Measurements from ENCODE around the gene UNG.

UNG gene

DNA sequence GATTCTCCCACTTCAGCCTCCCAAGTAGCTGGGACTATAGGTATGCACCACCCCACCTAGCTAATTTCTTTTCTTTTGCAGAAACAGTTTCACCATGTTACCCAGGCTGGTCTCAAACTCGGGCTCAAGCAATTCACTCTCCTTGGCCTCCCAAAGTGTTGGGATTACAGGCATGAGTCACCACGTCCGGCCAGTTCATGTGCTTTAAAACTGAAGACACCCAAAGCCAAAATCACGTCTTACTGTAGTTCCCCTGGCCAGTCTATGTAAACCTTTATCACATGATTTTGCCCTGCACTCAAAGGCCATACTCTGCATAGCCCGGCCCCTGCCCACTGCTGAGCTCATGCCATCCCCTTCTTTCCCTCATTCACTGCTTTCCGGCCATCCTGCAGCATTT is 8.6 kb upstream of the UNG start:
- TF ChIP-seq, protein P1, sequence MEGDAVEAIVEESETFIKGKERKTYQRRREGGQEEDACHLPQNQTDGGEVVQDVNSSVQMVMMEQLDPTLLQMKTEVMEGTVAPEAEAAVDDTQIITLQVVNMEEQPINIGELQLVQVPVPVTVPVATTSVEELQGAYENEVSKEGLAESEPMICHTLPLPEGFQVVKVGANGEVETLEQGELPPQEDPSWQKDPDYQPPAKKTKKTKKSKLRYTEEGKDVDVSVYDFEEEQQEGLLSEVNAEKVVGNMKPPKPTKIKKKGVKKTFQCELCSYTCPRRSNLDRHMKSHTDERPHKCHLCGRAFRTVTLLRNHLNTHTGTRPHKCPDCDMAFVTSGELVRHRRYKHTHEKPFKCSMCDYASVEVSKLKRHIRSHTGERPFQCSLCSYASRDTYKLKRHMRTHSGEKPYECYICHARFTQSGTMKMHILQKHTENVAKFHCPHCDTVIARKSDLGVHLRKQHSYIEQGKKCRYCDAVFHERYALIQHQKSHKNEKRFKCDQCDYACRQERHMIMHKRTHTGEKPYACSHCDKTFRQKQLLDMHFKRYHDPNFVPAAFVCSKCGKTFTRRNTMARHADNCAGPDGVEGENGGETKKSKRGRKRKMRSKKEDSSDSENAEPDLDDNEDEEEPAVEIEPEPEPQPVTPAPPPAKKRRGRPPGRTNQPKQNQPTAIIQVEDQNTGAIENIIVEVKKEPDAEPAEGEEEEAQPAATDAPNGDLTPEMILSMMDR (IDR thresholded peaks at IDR 0.05; ENCODE audit: extremely low read depth, insufficient read depth, missing control alignments) = no peak
- in situ Hi-C loops (cut with MboI; ENCODE audit: low pct_unique_long_range_greater_than_20kb, low sequenced_read_pairs, unreplicated experiment) = loop anchor here (25.0 kb wide), 2 partner anchors 227 to 427 kb away; partner anchors contain the start of gene SSH1

DNA sequence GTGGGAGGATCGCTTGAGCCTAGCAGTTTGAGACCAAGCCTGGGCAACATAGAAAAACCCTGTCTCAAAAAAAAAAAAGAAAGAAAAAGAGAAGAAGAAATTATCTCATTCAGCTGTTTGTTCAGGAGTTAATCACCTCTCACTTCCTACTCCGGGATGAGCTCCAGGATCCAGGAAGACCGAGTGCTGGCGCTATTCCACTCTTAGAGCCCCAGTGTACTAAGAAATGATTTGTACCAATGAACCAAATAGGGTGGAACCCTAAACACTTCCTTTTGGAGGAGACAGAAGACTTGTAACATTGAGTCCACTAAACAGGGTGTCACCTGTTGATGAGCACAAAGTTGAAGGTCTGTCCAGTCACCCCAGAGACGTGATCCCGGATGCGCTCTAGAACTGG is 7.7 kb upstream of the UNG start:
- TF ChIP-seq, protein P1 (IDR thresholded peaks at IDR 0.05; ENCODE audit: extremely low read depth, insufficient read depth, missing control alignments) = no peak
- DNase-seq (ENCODE audit: low spot score) = no peak
- in situ Hi-C loops (cut with MboI; ENCODE audit: low pct_unique_long_range_greater_than_20kb, low sequenced_read_pairs, unreplicated experiment) = loop anchor here (25.0 kb wide), 2 partner anchors 227 to 427 kb away; partner anchors contain the start of gene SSH1

More for the DNA sequence above, 8.6 kb upstream of the UNG start:
- DNase-seq (ENCODE audit: low spot score) = no peak

GRCh38 chr12:109092497-109093021 is 4.8 kb upstream of the UNG start:
- TF ChIP-seq, protein P1 (IDR thresholded peaks at IDR 0.05; ENCODE audit: extremely low read depth, insufficient read depth, missing control alignments) = no peak
- in situ Hi-C loops (cut with MboI; ENCODE audit: low pct_unique_long_range_greater_than_20kb, low sequenced_read_pairs, unreplicated experiment) = loop anchor here (25.0 kb wide), 2 partner anchors 230 to 430 kb away; partner anchors contain the start of gene SSH1
- no peak for DNase-seq (ENCODE audit: low spot score)

GRCh38 chr12:109093022-109093918 is 4.1 kb upstream of the UNG start, which contains the start of gene ALKBH2:
TSS of gene ALKBH2 (minus strand) at chr12:109093472. CDS start at chr12:109092786, 686 bp downstream.
- TF ChIP-seq, protein P1 (IDR thresholded peaks at IDR 0.05; ENCODE audit: extremely low read depth, insufficient read depth, missing control alignments) = peak; percentile 98
- DNase-seq (ENCODE audit: low spot score) = peak; percentile 90
- in situ Hi-C loops (cut with MboI; ENCODE audit: low pct_unique_long_range_greater_than_20kb, low sequenced_read_pairs, unreplicated experiment) = loop anchor here (25.0 kb wide), 2 partner anchors 231 to 431 kb away; partner anchors contain the start of gene SSH1

DNA sequence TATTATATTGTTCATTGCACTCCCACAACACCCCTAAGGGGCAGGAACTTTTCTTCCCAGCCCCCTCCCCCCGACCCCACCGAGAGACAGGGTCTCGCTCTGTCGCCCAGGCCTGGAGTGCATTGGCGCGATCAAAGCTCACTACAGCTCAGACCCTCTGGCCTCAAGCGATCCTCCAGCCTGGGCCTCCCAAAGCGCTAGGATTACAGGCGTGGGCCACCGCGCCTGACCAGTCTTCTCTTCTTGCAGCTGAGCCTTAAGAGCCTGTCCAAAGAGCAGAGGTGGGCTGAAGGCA is 310 bp upstream of the UNG start:
- in situ Hi-C loops (cut with MboI; ENCODE audit: low pct_unique_long_range_greater_than_20kb, low sequenced_read_pairs, unreplicated experiment) = loop anchor here (25.0 kb wide), 2 partner anchors 235 to 435 kb away; partner anchors contain the start of gene SSH1
- TF ChIP-seq, protein P1 (IDR thresholded peaks at IDR 0.05; ENCODE audit: extremely low read depth, insufficient read depth, missing control alignments) = no peak
- DNase-seq (ENCODE audit: low spot score) = no peak

DNA sequence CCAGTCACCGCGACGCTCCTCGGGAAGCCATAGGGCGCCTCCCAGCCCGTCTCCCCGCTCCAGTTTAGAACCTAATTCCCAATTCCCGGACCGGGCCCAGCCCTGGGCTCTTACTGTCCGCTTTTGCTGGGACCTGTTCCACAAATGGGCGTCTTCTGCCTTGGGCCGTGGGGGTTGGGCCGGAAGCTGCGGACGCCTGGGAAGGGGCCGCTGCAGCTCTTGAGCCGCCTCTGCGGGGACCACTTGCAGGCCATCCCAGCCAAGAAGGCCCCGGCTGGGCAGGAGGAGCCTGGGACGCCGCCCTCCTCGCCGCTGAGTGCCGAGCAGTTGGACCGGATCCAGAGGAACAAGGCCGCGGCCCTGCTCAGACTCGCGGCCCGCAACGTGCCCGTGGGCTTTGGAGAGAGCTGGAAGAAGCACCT is 797 bp downstream of the UNG start:
- no peak for DNase-seq (ENCODE audit: low spot score)
- TF ChIP-seq, protein P1 (IDR thresholded peaks at IDR 0.05; ENCODE audit: extremely low read depth, insufficient read depth, missing control alignments) = no peak
- in situ Hi-C loops (cut with MboI; ENCODE audit: low pct_unique_long_range_greater_than_20kb, low sequenced_read_pairs, unreplicated experiment) = loop anchor here (25.0 kb wide), 2 partner anchors 236 to 436 kb away; partner anchors contain the start of gene SSH1
